Measurements from ENCODE around the gene PLXNA4. TPM values are rescaled to one million over a fixed set of nuclear protein-coding genes. Genes with fewer than 3 reads are reported as not detected.

The PLXNA4 gene
- total RNA-seq, 1 experiment from 2014 or later: 1.0 TPM

GRCh38 chr7:132246591-132246990, 329.7 kb downstream of the PLXNA4 start:
- H3K9me2 ChIP-seq (ENCODE audit: insufficient read depth): no peaks in the 10 kb centered on the region
- H4K20me1 ChIP-seq (ENCODE audit: insufficient read depth): no peaks in the 10 kb centered on the region
- DNase-seq: no peak
- H3K4me1 ChIP-seq (replicated peaks; ENCODE audit: insufficient read depth): no peaks in the 10 kb centered on the region
- H3K9me3 ChIP-seq (ENCODE audit: insufficient read depth, low read depth): peaks cover 5% of the 10 kb centered on the region; the same call in 1 of the 2 replicates
- H3K4me2 ChIP-seq: no peak overlapping the region
- no peak overlapping the region for H3K4me3 ChIP-seq
- no peak overlapping the region for H3K27ac ChIP-seq
- no peaks in the 10 kb centered on the region for H3F3A ChIP-seq (ENCODE audit: insufficient read depth, low read depth)
- H3K79me2 ChIP-seq (ENCODE audit: low read depth): no peaks in the 10 kb centered on the region
- no peaks in the 10 kb centered on the region for H3K36me3 ChIP-seq (ENCODE audit: low read depth)
- peaks cover 64% of the 10 kb centered on the region for H3K27me3 ChIP-seq (ENCODE audit: insufficient read depth, low read depth)
- no peak for TF ChIP-seq EZH2 (IDR thresholded peaks at IDR 0.05; ENCODE audit: low read depth)
- no peak for TF ChIP-seq CTCF (conservative IDR thresholded peaks at IDR 0.05)
- CTCF ChIA-PET: no interaction called here
- no TSS peak for BruUV-seq (replicated peaks)
- no peak overlapping the region for H2AFZ ChIP-seq
- intact Hi-C loops (cut with micrococcal nuclease; ENCODE audit: unreplicated experiment): no loop called here
- POLR2A ChIA-PET (ENCODE audit: unreplicated experiment): no interaction called here

GRCh38 chr7:132245539-132245938, 330.7 kb downstream of the PLXNA4 start:
- no peak for DNase-seq
- ChIA-PET POLR2A (ENCODE audit: unreplicated experiment) (no interaction called here), CTCF (no interaction called here)
- TF ChIP-seq CTCF (conservative IDR thresholded peaks at IDR 0.05) (no peak), EZH2 (IDR thresholded peaks at IDR 0.05; ENCODE audit: low read depth) (no peak)
- H3K4me1 ChIP-seq (replicated peaks; ENCODE audit: insufficient read depth): no peaks in the 10 kb centered on the region
- no peaks in the 10 kb centered on the region for H3K9me2 ChIP-seq (ENCODE audit: insufficient read depth)
- H3K4me2 ChIP-seq: no peak overlapping the region
- no peak overlapping the region for H3K27ac ChIP-seq
- no peaks in the 10 kb centered on the region for H3K36me3 ChIP-seq (ENCODE audit: low read depth)
- H3K27me3 ChIP-seq (ENCODE audit: insufficient read depth, low read depth): peaks cover 74% of the 10 kb centered on the region
- BruUV-seq (replicated peaks): no TSS peak
- intact Hi-C loops (cut with micrococcal nuclease; ENCODE audit: unreplicated experiment): no loop called here
- H3K9me3 ChIP-seq (ENCODE audit: insufficient read depth, low read depth): peaks cover 5% of the 10 kb centered on the region; the same call in 1 of the 2 replicates
- H3K4me3 ChIP-seq: no peak overlapping the region
- no peaks in the 10 kb centered on the region for H3F3A ChIP-seq (ENCODE audit: insufficient read depth, low read depth)
- H2AFZ ChIP-seq: no peak overlapping the region
- H3K79me2 ChIP-seq (ENCODE audit: low read depth): no peaks in the 10 kb centered on the region
- no peaks in the 10 kb centered on the region for H4K20me1 ChIP-seq (ENCODE audit: insufficient read depth)

GRCh38 chr7:132244903-132245480, 331.3 kb downstream of the PLXNA4 start:
- intact Hi-C loops (cut with micrococcal nuclease; ENCODE audit: unreplicated experiment): no loop called here
- Histone ChIP-seq H3K4me1 (replicated peaks; ENCODE audit: insufficient read depth) (no peaks in the 10 kb centered on the region), H3F3A (ENCODE audit: insufficient read depth, low read depth) (no peaks in the 10 kb centered on the region), H3K4me2 (no peak overlapping the region), H4K20me1 (ENCODE audit: insufficient read depth) (no peaks in the 10 kb centered on the region), H3K9me2 (ENCODE audit: insufficient read depth) (no peaks in the 10 kb centered on the region), H3K9me3 (ENCODE audit: insufficient read depth, low read depth) (peaks cover 5% of the 10 kb centered on the region; the same call in 1 of the 2 replicates), H3K27ac (no peak overlapping the region), H3K27me3 (ENCODE audit: insufficient read depth, low read depth) (peaks cover 74% of the 10 kb centered on the region), H2AFZ (no peak overlapping the region), H3K79me2 (ENCODE audit: low read depth) (no peaks in the 10 kb centered on the region), H3K4me3 (no peak overlapping the region), H3K36me3 (ENCODE audit: low read depth) (no peaks in the 10 kb centered on the region)
- POLR2A ChIA-PET (ENCODE audit: unreplicated experiment): no interaction called here
- DNase-seq: no peak
- CTCF ChIA-PET: no interaction called here
- TF ChIP-seq CTCF (conservative IDR thresholded peaks at IDR 0.05) (no peak), EZH2 (IDR thresholded peaks at IDR 0.05; ENCODE audit: low read depth) (no peak)
- no TSS peak for BruUV-seq (replicated peaks)

All from PC-9 (cell line).